Adrenal gland (tissue), 5 donors: ENCODE results near the gene DKK2.

Source experiments
- POLR2A ChIP-seq, 2 donors: fragments of 450-650 bp; IDR thresholded peaks; one replicate each; pipeline ENCODE4 v1.6.1; 2017; ENCODE audit warnings: antibody characterized with exemption in 2 of 2, mild to moderate bottlenecking in 2 of 2, moderate library complexity in 1 of 2
- TF ChIP-seq, protein P1 (sequence below), 6 experiments: fragments of 450-650 bp in 4 of 6; fragments of 200-600 bp in 2 of 6; sonication (generic) in 1 of 6; IDR thresholded peaks; 1 replicate in 5 of 6; 2 replicates in 1 of 6; pipeline versions ENCODE4 v1.5.1 to v1.8.0; 2016 to 2021; ENCODE audit warnings: antibody characterized with exemption in 6 of 6, mild to moderate bottlenecking in 2 of 6, moderate library complexity in 1 of 6
- donor health status: DM: no; HTN: no; CAD: no.

DNA sequence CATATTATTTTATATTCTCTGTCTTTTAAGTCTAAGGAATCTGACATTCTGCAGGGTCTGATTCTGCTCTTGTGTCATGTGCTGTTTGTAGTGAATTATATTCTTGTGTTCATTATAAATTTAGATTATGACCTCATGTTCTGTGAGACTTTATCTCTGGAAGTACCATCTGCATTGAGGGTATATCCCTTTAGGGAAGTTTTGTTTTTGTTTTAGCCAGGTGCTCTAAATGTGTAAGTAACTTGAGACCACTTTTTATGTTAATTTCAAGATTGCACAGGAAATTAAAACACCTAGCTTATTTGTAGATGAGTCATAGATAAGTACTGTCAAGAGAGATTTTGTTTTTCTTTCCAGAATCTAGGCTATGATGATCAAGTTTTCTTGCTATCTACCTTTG lies 35.0 kb upstream of the DKK2 start:
- TF ChIP-seq, protein P1, sequence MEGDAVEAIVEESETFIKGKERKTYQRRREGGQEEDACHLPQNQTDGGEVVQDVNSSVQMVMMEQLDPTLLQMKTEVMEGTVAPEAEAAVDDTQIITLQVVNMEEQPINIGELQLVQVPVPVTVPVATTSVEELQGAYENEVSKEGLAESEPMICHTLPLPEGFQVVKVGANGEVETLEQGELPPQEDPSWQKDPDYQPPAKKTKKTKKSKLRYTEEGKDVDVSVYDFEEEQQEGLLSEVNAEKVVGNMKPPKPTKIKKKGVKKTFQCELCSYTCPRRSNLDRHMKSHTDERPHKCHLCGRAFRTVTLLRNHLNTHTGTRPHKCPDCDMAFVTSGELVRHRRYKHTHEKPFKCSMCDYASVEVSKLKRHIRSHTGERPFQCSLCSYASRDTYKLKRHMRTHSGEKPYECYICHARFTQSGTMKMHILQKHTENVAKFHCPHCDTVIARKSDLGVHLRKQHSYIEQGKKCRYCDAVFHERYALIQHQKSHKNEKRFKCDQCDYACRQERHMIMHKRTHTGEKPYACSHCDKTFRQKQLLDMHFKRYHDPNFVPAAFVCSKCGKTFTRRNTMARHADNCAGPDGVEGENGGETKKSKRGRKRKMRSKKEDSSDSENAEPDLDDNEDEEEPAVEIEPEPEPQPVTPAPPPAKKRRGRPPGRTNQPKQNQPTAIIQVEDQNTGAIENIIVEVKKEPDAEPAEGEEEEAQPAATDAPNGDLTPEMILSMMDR (IDR thresholded peaks at IDR 0.05) = no peak
- no peak for TF ChIP-seq POLR2A (IDR thresholded peaks at IDR 0.05)
